ENCODE measurements around the gene KIAA0040.

Gene KIAA0040

DNA sequence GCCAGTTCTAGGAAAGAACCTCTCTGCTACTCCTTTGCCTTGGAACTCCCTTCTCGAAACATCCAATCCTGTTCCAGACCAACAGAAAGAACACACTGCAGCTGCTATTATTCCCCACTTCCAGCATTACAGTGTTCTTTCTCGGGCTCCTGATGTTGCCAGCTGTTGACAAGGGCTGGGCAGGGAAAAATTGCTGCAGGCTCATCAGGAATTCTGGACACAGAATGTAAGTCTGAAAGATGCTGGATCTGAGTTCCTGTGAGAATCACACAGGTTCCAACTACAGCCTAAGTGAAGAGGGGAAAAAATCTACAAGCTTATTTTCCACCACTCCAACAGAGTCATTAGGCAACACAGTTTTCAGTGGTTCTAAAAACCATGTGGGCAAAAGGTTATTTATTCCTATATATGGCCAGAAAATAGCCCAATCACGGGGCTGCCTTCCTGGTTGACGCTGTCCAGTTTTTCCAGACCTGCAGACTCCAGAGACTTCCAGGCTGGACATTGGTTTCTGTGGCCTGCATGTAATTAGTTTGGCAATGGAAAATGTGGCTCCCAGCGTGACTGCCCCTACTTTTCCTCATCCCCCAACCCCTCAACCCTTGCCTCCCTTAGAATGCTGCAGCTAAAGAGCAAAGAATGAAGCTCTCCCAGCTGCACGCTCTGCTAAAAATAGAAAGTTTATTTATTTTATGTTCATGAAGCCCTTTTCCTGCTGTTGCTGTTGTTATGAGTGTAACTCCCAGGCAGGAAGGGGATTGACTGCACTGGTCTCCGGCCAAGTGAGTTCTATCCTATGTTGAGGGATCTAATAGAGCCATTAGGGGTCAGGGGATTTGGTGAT, 8.3 kb upstream of the KIAA0040 start:
- DNase-seq: no peak

DNA sequence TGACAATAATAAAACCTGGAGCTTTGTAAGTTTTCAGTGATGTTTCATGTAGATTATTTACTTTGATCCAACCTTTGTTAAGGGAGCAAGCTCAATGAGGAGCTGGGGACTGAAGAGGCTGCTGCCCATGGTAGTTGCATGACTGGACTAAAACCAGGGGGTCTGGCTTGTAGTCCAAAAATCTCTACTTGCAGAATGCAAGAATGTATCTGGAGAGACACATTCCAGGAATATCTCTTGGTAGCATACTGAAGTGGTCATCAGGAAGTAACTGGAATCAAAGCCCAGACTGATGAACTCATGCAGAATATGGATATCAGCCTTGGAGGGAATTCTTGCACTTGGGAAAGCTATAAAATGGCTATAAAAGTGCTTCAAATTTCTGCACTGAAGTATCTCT, 5.8 kb upstream of the KIAA0040 start:
- no peak for DNase-seq

DNA sequence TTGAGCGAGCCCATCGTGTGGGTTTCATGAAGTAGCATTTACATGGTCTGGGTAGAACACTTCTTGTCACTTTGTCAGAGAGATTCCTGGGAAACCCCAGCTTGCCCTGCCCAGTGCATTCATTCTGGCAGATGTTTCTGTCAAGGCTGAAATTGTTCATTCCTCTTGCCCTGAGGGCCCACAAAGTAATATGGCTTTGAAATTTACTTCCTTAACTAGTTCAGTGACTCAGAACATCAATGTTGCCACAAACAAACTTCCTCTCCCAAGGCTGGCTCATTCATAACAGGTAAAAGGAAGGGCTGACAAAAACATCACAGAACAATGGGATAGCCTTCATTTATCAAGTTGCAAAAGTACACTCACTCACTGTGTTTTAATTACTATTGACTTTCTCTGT, 5.0 kb upstream of the KIAA0040 start:
- DNase-seq: no peak

DNA sequence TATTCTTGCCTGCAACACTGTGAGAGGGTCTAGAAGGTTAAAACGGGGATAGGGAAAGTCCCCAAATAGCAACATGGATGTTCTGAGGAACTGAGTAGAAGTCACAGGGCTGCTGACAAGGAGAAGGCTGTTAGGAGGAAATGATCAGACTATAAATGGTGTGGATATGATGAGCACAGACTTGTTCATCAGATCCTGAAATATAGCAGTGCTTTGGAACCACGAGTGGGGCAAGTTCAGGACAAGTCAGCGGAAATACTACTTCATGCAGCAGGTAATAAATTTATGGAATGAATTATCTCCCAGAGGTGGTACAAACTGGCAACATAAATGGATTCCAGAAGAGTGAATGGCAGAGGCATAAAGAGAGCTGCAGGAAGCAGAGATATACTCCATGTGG, 3.2 kb upstream of the KIAA0040 start:
- DNase-seq: no peak

DNA sequence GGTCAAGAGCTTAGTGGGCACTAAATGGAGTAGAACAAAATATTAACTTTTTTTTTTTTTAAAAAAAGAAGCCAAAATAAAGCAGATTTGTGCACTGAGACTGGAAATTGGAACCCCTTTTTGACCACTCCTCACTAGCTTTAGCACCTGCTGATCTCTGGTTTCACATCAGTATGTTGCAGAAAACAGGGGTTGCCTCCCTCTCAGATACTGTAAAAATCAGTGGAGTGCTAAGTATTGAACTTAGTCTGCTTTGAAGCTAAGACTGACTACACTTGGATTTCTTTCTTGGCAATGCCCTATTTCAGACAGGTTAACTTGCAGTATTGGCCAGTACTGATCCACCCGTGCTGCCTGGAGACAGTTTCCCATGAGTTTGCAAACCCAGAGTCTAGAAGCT, 2.7 kb upstream of the KIAA0040 start:
- DNase-seq: no peak

DNA sequence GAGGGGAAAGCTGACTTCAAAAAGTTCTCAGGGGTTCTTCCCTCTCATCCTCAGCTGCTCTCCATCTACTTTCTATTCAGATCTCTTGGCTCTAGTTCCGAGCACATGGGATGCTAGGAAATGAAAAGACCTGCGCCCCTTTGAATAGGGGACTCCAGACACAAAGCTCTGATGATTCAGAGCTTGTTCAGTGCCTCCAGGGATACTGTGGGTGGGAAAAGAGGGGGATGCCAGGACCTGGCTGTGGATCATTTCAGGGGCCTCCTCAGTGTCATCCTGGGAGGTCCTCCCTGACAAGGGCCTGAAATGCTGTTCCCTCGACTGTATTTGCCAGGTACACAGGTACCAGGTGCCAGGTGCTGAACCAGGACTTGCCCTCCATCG, 943 bp upstream of the KIAA0040 start:
- peak in 1 of 14 donors; percentile 68 for DNase-seq

DNA sequence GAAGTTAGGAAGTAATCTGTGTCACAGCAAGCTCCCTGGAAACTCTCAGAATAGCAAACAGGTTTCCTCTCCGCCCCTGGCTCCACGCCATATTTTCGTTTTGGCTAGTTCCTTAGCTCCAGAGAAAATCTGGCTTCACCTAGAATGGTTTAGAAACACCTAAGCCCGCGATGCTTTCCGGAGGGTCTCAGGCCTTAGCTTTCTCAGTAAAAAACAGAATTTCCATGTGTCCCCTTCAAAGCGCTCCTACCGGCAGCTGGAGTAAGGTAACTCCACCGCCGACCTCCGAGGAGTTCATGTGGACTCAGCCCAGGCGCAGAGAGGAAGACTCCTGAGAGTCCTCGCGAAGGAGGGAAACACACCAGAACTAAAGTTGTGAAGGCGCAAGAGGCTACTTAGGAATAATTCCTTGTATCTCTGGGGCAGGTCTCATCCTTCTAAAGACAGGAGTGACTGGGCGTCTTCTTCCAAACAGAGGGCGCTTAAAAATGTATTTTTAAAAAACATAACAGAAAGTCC, 406 bp downstream of the KIAA0040 start:
- DNase-seq: peak in 2 of 14 donors; percentile 9 to 11

DNA sequence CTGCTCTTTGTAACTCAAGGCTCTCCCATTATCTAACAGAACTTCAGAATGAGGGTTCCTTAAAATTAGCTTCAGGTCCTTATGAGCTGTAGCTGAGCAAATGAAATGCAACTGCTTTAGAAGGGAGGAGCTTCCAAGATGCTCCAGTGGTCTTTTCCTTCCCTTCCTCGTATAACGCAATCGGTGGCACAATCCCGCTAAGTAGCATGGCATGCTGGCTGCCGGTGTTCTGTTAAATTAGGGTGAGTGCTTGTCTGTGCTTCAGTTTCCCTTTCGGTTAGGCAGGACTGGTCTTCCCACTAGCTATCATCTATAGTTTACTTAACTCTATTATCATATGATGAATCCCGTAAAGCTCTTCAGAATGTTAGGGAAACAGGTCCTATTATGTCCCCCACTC, 917 bp downstream of the KIAA0040 start:
- DNase-seq: no peak

DNA sequence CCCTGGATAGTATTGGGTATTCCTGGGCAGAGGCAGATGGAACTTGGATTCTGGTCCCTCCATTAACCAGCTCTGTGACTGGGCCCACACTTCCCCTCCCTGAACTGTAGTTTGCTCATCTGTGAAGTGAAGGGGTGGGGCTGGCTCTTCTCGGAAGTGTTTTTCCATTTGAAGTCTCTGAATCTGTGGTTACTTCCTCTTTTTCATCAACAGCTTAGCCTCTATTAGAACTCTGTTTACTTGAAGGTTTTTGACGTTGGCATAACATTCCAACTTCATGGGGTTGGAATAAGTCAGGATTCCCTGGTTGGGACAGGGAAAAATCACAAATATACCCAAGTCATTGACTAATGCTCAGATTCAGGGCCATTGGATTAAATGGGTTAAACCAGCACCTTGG, 3.6 kb downstream of the KIAA0040 start:
- no peak for DNase-seq

DNA sequence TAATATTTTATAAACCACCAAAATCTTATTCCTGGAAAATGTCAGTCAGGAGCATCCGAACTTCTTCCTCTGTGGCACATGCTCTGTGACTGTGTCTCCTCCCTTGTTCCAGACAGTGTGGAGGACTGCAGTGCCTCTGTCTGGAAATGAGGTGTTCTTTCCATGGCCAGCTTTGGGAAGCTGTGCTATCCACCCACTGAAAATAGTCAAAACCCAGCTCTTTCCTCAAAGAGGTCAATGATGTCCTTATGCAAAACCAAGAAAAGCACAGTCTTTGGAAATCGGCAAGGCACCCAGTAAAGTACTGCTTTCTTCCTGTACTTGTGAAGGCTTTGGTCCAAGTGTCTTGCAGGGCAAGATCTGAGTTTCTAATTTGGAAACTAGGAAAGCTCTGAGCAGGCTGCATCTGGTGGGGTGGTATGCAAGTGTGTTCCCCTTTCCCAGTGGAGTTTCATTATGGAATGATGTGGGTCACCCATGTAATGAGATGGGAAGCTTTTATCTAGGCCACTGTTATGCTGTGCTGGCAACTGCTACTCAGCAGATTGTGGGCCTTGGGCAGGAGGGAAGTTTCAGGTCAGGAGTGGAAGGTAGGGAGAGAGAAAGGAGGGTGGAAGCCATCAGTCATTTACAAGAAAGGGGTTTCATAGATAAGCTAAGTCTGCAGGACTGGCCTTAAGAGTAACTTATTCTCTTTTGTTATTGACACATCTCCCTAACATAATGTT, 6.0 kb downstream of the KIAA0040 start:
- DNase-seq: peak in 1 of 14 donors; percentile 13

DNA sequence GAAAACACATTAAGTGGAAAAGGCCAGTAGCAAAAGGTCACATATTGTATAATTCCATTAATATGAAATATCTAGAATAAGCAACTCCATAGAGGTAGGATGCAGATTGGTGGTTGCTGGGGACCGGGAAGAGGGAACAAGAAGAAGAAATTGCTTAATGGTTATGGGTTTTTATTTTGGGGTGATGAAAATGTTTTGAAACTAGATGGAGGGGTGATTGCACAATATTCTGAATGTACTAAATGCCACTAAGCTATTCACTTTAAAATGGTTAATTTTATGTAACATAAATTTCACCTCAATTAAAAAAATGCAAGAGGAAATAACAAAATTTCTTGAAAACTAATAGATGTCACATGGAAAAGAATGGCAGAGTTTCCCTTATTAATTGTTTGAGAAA, 6.7 kb downstream of the KIAA0040 start:
- no peak for DNase-seq

DNA sequence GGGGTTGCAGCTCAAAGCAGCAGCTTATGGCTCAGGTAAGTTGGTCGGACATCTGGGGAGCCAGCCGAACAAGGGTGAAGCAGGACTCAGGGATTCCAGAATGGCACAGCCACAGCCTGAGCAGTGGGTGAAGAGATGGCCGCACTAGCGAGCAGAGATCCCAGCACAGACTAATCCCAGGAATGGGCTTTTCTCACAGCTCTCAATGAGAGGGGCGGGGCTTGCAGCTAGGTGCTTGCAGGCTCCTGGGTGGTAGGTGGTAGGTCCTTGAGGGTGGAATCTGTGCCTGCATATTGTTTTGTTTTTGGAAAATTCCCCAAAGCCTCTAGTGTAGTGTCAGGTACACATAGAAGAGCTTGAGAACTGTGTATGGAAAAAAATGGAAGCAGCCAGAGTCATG, 9.0 kb downstream of the KIAA0040 start:
- no peak for DNase-seq

DNA sequence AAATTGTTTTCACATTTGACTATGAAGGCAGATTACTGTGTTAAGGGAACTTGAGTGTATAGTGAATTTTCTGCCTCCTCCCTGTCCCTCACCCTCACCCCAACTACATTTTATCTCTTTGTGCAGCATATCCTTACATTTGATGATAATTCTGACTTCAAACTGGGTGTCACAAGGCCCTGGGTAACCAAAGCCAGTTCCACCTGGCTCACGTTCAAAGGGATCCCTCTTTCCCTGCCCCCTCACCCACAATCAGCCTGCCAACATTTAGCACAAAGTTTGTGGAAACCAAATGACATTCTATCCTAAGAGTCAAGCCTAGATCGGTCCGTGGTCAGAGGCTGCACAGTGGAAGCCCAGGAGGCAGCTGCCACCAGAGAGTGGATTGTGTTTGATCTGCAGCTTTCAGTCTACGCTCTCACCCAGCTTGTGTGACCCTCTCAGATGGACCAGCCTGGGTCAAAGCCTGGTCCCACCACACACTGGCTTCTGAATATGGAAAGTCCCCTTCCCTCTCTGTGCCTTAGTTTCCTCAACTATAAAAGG, 10.3 kb downstream of the KIAA0040 start:
- DNase-seq: no peak

DNA sequence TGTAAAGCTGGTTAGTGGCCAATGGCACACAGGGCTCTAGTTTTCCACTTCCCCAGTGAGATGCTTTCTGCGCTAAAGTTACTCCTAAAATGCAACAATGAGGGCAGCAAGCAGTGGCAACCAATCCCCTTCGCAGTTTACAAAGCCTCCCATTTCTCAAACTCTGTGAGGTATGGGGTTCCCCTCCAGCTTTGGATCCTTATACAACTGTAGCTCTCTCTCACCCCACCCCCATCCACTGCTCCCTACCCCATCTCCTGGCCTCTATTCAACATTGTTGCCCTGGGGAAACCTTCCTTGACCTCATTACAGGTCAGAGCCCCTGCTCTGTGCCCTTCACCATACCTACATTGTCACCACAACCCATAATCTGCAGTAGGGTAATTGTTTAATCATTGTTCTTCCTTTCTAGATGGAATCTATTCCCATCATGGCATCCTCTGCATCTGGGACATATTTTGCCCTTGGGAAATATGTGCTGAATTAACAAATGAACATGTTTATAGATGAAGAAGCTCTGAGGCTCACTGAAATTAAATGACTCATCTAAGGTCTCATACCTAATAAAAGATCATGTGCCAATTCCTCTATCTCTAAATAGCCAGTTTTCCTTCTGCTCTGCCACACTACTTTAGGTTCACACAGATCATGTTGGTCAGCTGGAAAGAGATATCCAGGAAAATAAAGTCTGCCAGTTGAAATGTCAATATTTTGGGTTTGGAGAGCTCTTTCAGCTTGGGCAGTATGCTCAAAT, 12.6 kb downstream of the KIAA0040 start:
- DNase-seq: no peak

DNA sequence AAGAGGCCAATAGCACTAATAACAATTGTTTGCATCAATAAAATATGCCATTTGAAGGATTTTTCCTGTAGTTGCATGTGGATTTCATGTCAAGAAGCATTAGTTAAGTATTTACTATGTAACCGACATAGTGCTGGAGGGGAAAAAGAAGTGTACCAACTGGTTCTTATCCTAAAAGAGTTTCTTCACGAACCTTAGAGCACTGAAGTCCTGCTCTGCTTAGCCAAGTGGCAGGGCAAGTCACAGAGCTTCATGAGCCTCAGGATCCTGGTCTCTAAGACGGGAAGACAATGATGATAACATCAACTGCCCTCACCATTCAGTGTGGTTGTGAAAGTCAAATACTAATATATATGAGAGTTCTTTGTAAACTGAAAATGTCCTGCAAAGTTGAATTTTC, 14.1 kb downstream of the KIAA0040 start:
- DNase-seq: no peak

DNA sequence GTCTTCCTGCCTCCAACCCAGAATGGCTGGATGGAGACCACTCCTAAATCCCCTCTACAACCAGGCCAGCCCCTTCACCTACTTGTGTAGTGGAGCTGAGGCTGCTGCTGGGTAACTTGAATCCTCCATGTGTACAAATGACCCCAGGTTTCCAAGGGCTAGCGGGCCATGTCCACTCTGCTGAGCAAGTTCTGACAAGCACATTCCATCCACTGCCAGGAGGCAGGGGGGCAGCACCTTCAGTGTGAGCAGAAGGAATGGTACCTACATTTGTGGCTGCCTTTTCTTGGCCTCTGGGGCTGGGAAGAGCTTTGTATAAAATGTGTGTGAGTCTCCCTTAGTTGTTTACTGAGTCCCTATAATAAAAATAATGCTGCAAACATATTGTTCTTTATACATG, 14.5 kb downstream of the KIAA0040 start:
- DNase-seq: no peak

DNA sequence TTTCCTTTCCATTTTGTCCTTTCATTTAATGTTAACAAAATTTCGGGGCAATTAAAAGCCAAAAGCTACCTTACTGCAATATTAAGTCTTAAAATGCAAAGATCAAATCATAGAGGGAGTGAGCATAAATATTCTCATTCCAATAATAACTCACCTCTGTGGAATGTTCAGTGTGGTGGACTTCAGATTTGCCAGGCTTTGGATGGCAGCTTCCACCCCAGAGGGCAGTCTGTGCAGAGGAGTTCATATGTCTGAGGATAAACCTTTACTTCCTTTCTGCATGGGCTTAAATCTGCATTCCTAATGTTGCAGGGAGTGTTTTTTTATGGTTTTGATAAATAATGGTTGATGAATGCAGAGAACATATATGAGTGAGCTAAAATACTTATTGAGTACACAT, 16.3 kb downstream of the KIAA0040 start:
- DNase-seq: no peak

DNA sequence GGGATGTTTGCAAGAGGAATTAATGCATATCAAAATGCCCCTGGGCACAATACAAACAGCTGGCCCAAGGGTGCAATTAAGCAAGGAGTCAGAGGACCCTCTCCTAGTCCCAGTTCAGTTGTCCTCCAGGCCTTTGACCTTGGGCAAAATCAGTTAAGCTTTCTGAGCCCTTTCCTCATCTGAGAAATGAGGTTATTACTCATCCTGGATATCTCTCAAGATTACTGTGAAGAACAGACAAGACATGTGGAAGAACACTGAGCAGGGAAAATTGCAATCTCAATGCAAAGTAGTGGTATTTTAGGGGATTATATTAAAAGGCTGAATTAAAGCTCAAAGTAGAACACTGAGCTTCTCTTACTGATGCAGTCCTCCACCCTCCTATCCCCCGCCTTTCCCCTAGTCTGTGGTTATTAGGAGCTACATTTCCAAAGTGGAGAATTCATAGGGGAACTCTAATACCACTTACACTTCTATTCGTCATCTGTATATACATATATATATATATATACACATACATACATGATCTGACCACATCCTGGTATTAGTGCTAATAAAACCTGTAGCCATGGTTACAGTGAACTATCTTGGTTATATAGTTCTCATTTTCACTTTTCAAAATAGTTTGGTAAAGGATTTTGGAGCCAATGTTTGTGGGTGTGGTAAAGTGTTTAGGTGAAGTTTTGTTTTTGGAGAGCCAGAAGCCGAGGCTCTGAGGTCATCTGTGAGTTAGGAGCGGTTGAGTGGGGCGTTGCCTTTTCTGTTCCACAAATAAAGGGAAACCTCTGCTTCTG, 18.1 kb downstream of the KIAA0040 start:
- no peak for DNase-seq

DNA sequence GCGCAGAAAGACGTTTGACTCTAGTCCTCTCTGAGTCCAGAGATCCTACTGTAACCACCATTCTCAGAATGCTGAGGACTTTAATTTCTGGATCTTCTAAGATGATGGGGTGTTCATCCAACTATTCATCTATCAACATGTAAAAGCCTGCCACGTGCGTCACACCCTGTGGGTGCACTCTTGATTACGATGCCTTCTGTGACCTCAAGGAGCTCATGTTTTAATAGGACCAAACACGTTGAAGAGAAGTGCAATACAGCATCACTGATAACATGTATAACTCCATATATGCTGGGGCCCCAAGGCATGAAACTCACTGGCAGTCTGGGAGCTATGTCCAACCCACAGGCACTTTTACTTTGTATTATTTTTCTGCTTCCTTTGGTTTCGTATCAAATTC, 19.0 kb downstream of the KIAA0040 start:
- DNase-seq: no peak

DNA sequence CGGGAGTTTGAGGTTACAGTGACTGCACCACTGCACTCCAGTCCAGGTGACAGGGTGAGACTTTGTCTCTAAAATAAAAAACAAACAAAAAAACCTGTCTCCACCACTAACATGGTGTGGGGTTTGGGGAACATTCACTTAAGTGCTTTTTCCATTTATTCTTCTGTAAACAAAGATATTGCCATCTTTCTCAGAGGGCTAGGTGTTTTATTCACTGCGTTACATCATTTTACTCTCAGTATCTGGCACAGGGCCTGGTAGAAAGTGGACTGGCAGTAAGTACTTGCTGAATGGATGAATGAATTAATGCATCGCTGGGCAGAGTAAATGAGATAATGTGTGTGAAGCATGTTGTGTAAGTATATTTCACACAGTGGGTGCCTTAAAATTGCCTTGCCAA, 20.1 kb downstream of the KIAA0040 start:
- no peak for DNase-seq

DNA sequence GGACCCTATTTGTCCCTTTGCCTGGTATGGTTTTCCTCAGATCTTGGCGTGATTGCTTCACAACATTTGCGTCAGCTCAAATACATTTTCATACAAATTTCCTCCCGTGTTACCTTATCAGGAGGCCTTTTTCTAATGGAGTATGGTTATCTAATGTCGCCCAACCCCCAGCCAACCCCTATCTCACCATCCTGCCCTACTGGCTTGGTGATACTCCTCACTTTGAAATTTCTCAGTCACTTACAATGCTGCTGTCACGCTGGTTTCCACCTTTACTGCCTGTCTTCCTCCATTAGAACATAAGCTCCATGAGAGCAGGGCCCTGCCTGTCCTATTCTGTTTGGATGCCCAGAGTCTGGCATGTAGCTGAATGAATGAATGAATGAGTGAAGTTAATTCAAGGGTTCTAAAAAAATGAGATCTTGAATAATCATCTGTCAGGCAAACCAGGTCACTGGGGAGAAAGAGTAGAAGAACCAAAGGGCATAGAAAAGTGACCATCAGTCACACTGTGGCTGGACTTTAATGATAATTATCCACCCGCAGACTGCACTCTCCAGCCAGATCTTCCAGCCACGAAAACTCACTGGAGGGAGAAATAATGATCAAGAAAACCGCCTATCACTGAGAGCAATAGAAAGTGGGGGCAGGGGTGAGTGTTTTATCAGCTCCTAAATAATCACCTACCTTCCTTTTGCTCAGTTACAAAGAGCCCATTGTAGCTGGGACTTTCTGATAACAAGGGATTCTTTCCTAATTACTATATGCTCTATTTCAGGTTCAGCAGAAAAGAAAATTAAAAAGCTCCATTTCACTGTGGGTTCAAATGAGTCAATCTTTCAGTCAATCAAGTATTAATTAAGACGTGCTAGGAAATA, 21.3 kb downstream of the KIAA0040 start:
- no peak for DNase-seq
